GM23248 (cell line): ENCODE results near the gene ARPC5L.

Experiments used
- EZH2 ChIP-seq: fragments of 200-600 bp; sonication (generic); IDR thresholded peaks from 2 replicates; pipeline ENCODE4 v1.6.1; 2018; ENCODE audit warnings: antibody characterized with exemption, mild to moderate bottlenecking; ENCODE audit not compliant: insufficient read depth, poor library complexity, severe bottlenecking
- EZH2phosphoT487 ChIP-seq: fragments of 200-600 bp; sonication (generic); IDR thresholded peaks from 2 replicates; pipeline ENCODE4 v1.6.1; 2018; ENCODE audit warnings: antibody characterized with exemption, moderate library complexity, mild to moderate bottlenecking, low read depth; ENCODE audit not compliant: insufficient read depth

DNA sequence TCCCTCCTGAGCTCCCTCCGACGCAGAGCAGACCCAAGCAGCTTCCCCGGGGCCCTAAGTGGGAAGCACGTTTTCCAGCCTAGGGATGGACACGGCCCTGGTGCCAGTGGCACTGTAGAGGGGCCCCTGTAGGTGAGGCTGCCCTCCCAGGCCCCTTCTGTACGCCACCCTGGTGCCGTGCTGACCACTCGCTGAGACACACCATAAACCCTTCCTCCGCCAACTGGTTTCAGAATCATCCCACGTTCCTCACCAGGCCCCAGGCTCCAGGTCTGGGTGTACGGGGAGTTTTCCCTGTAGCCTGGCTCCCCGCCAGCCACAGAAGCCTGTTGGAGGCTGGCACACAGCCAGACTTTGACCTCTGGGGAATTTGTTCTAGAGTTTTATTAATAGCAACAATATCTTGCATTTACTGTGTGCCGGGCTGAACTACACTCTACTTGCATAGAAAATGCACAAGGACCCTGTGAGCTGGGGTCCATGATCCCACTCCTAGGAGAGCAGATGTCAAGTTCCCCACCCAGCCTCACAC lies 26.8 kb upstream of the ARPC5L start:
- TF ChIP-seq EZH2 (no peak), EZH2phosphoT487 (no peak)
